ENCODE data around the gene CCNF. TPM values are rescaled to one million over a fixed set of nuclear protein-coding genes. Genes with fewer than 3 reads are reported as not detected.

Gene CCNF
- total RNA-seq, 1 experiment from 2014 or later, result 60.8 TPM

- DNase-seq (ENCODE audit: low read depth, low spot score) (no peak), ATAC-seq (no peak)
- intact Hi-C loops (cut with micrococcal nuclease), result no loop called here
- Histone ChIP-seq H3K27ac (ENCODE audit: low read depth, low read length) (peak overlapping the region; percentile 81), H3K79me2 (ENCODE audit: insufficient read depth, low read length) (no peaks in the 10 kb centered on the region; the same call in 1 of the 2 replicates), H3K9me2 (ENCODE audit: insufficient read depth) (no peaks in the 10 kb centered on the region), H3K4me2 (ENCODE audit: low read length) (peak overlapping the region; percentile 95), H3K4me1 (ENCODE audit: control insufficient read depth in 1 of 2, insufficient read depth in 2 of 2, low read length in 2 of 2) (peaks cover 23 to 42% of the 10 kb centered on the region in 2 experiments), H4K20me1 (ENCODE audit: insufficient read depth) (no peaks in the 10 kb centered on the region), H3K9me3 (ENCODE audit: control insufficient read depth in 1 of 2, insufficient read depth in 1 of 2, low read depth in 1 of 2, low read length in 2 of 2) (no peaks in the 10 kb centered on the region), H2AFZ (ENCODE audit: low read depth, low read length, poor library complexity, severe bottlenecking) (no peak overlapping the region), H3K4me3 (replicated peaks in 1 of 2; ENCODE audit: low read depth in 1 of 2, low read length in 2 of 2) (peak overlapping the region; percentile 39 to 61; a peak in 1 of 4 replicates), H3K27me3 (ENCODE audit: insufficient read depth, low read length) (no peaks in the 10 kb centered on the region), H3K9ac (ENCODE audit: low read length) (peak overlapping the region; percentile 83), H3K36me3 (ENCODE audit: control insufficient read depth in 1 of 2, insufficient read depth in 2 of 2, low read length in 2 of 2) (no peaks in the 10 kb centered on the region)
- RAD21 ChIA-PET (ENCODE audit: low non-redundant PET in 1 of 2, low total read pairs in 2 of 2, uncharacterized antibody in 2 of 2, unreplicated experiment in 2 of 2), result no interaction called here
- no peak for TF ChIP-seq ATF3 (IDR thresholded peaks at IDR 0.05)
- TF ChIP-seq SIN3A (IDR thresholded peaks at IDR 0.05; ENCODE audit: low read depth), result no peak
- TF ChIP-seq RAD21 (IDR thresholded peaks at IDR 0.05; ENCODE audit: low read depth), result no peak
- no peak for TF ChIP-seq CEBPB (IDR thresholded peaks at IDR 0.05; ENCODE audit: low read depth)
- no peak for TF ChIP-seq SP1 (IDR thresholded peaks at IDR 0.05; ENCODE audit: low read depth)
- no peak for TF ChIP-seq MAX (IDR thresholded peaks at IDR 0.05)
- no TSS peak for BruUV-seq (replicated peaks)
- POLR2A ChIA-PET, result no interaction called here
- CTCF ChIA-PET, result no interaction called here
These were observed 37.6 kb downstream of the CCNF start for GRCh38 chr16:2466667-2467527.

- CTCF ChIA-PET, result no interaction called here
- Histone ChIP-seq H2AFZ (ENCODE audit: low read depth, low read length, poor library complexity, severe bottlenecking) (no peak overlapping the region), H3K4me2 (ENCODE audit: low read length) (peak overlapping the region; percentile 95), H4K20me1 (ENCODE audit: insufficient read depth) (no peaks in the 10 kb centered on the region), H3K9me2 (ENCODE audit: insufficient read depth) (no peaks in the 10 kb centered on the region), H3K9ac (ENCODE audit: low read length) (peak overlapping the region; percentile 83), H3K36me3 (ENCODE audit: control insufficient read depth in 1 of 2, insufficient read depth in 2 of 2, low read length in 2 of 2) (no peaks in the 10 kb centered on the region), H3K79me2 (ENCODE audit: insufficient read depth, low read length) (no peaks in the 10 kb centered on the region), H3K4me1 (ENCODE audit: control insufficient read depth in 1 of 2, insufficient read depth in 2 of 2, low read length in 2 of 2) (peaks cover 25 to 46% of the 10 kb centered on the region in 2 experiments), H3K27me3 (ENCODE audit: insufficient read depth, low read length) (no peaks in the 10 kb centered on the region), H3K9me3 (ENCODE audit: control insufficient read depth in 1 of 2, insufficient read depth in 1 of 2, low read depth in 1 of 2, low read length in 2 of 2) (no peaks in the 10 kb centered on the region), H3K27ac (ENCODE audit: low read depth, low read length) (peak overlapping the region; percentile 81), H3K4me3 (replicated peaks in 1 of 2; ENCODE audit: low read depth in 1 of 2, low read length in 2 of 2) (peak overlapping the region; percentile 39 to 61)
- intact Hi-C loops (cut with micrococcal nuclease), result no loop called here
- DNase-seq (ENCODE audit: low read depth, low spot score) (peak; percentile 41), ATAC-seq (peak; percentile 83)
- POLR2A ChIA-PET, result interaction anchor here (2.1 kb wide), 1 partner anchor 8 kb away, joined by 9 read pairs; the partner anchor contains the start of gene TEDC2
- BruUV-seq (replicated peaks), result no TSS peak
- RAD21 ChIA-PET (ENCODE audit: low non-redundant PET in 1 of 2, low total read pairs in 2 of 2, uncharacterized antibody in 2 of 2, unreplicated experiment in 2 of 2), result interaction anchor here in 1 of 2 experiments (0.7 kb wide), 1 partner anchor 119 kb away, joined by 5 read pairs; no protein-coding TSS in a partner anchor
- TF ChIP-seq CBX3 (IDR thresholded peaks at IDR 0.05; ENCODE audit: low read depth), result no peak
- TF ChIP-seq POLR2A (IDR thresholded peaks at IDR 0.05; ENCODE audit: borderline replicate concordance, extremely low read depth, insufficient read depth, insufficient read length), result peak; percentile 51
- TF ChIP-seq JUND (IDR thresholded peaks at IDR 0.05), result no peak
- no peak for TF ChIP-seq SIN3A (IDR thresholded peaks at IDR 0.05; ENCODE audit: low read depth)
- no peak for TF ChIP-seq EZH2phosphoT487 (IDR thresholded peaks at IDR 0.05; ENCODE audit: borderline replicate concordance)
- TF ChIP-seq ZNF274 (IDR thresholded peaks at IDR 0.05; ENCODE audit: low read depth, low read length), result no peak
- TF ChIP-seq TCF7L2 (IDR thresholded peaks at IDR 0.05; ENCODE audit: borderline replicate concordance, extremely low read depth, insufficient read depth, insufficient read length), result no peak
- no peak for TF ChIP-seq ELF1 (IDR thresholded peaks at IDR 0.05; ENCODE audit: borderline replicate concordance, low read depth)
- TF ChIP-seq CTCF (IDR thresholded peaks at IDR 0.05 in 2 of 3, conservative IDR thresholded peaks at IDR 0.05 in 1 of 3; ENCODE audit: borderline replicate concordance in 1 of 3, insufficient read depth in 1 of 3, low read depth in 2 of 3, low read length in 2 of 3), result peak in 2 of 3 experiments; percentile 2 to 11; a peak in 1 of 6 replicates
- peak; percentile 82 for TF ChIP-seq POLR2AphosphoS5 (IDR thresholded peaks at IDR 0.05; ENCODE audit: low read depth, low read length)
These were observed 38.4 kb downstream of the CCNF start for GRCh38 chr16:2467528-2468232.
